GM20000 (cell line): Measurements from ENCODE around the gene PTPRB.

ENCODE experiments used
- DNase-seq: peaks from one replicate; pipeline ENCODE4 v3.0.0; 2012; ENCODE audit warnings: low spot score
- CTCF ChIP-seq: IDR thresholded peaks from 2 replicates; pipeline ENCODE4 v1.5.1; 2012; ENCODE audit warnings: mild to moderate bottlenecking, control low read depth; ENCODE audit errors: extremely low read depth, missing control alignments

Gene PTPRB

DNA sequence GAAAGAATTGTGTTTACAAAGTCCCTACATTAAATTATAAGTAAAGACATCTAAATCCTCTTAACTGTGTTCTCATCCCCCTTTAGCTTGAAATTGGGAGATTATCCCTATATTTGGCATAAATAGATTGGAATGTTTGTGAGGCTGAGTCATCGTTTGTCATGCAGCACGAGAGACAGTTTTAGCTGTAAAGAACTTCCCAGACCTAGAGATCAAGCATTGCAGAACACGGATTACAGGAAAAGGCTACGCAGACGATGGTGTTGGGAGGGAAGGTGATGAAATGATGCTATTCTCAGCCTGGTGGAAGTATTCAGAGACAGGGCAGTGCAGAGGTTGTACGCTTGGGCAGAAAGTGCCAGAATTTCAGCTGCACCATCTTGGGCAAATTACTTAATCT is 93.8 kb downstream of the PTPRB start:
- no peak for DNase-seq
- no peak for TF ChIP-seq CTCF

- TF ChIP-seq CTCF: no peak
- no peak for DNase-seq
These were observed 96.2 kb downstream of the PTPRB start for GRCh38 chr12:70540996-70541395.

GRCh38 chr12:70536650-70537049 is 100.6 kb downstream of the PTPRB start:
- DNase-seq: no peak
- TF ChIP-seq CTCF: no peak

- TF ChIP-seq CTCF: no peak
- no peak for DNase-seq
These were observed 101.3 kb downstream of the PTPRB start for GRCh38 chr12:70535896-70536374.

DNA sequence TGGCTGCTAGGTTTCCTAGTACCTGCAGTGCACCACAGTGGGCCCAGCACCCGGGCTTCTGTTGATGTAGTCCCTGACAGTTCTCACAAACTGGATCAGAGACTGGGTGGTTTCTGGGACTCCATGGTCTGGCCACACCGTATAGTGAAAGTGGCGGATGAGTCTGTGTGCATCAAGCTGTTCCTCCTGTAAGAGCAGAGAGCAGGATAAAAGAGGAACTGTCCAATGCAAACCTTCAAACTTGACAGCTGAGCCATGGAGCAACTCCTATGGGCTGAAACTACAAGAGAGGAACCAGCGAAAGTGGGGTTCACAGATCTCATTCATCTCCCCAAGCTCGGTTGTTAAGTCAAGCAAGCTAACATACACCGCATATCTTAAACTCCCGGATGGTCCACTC is 102.8 kb downstream of the PTPRB start:
- no peak for TF ChIP-seq CTCF
- no peak for DNase-seq

GRCh38 chr12:70529647-70530046 is 107.6 kb downstream of the PTPRB start:
- TF ChIP-seq CTCF: no peak
- DNase-seq: no peak

GRCh38 chr12:70520847-70521246 is 116.4 kb downstream of the PTPRB start:
- TF ChIP-seq CTCF: no peak
- DNase-seq: no peak
